Measurements from ENCODE around the gene SLC27A1.

Gene SLC27A1

DNA sequence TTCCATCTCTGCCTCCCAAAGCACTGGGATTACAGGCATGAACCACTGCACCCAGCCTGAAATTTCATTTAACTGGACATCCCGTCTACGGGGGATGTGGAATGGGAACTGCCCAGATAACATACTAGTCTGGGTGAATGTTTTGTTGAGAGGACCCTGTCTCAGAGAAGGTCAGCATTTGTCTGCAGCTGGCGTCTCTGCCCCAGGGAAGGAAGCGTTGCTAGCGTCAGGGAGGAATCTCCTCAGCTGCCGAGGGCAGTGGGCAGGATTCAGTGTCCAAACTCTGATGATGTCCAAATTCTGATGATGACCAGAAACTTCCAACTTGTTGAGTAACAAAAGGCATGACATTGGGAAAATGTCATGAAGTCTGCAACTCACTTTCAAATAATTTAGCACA is 12.7 kb upstream of the SLC27A1 start:
- H2BK15ac ChIP-seq (ENCODE audit: low read length), result no peak overlapping the region
- H3K36me3 ChIP-seq (replicated peaks in 1 of 2; ENCODE audit: control insufficient read depth in 2 of 2, insufficient read depth in 2 of 2, low read length in 2 of 2), result no peaks in the 10 kb centered on the region
- peaks cover 5 to 7% of the 10 kb centered on the region in 2 donors for H3K4me1 ChIP-seq (ENCODE audit: control insufficient read depth in 2 of 2, insufficient read depth in 1 of 2, low read depth in 1 of 2, low read length in 2 of 2)
- no peak overlapping the region for H3K23ac ChIP-seq (ENCODE audit: low read depth, low read length, poor library complexity)
- no peak overlapping the region for H3K4me2 ChIP-seq (ENCODE audit: insufficient read depth, low read length, poor library complexity, severe bottlenecking)
- no peak overlapping the region for H3K27ac ChIP-seq (replicated peaks; ENCODE audit: low read length)
- peaks cover 7 to 50% (median 26%) of the 10 kb centered on the region in 3 experiments for H3K27me3 ChIP-seq (ENCODE audit: control insufficient read depth in 3 of 3, insufficient read depth in 3 of 3, low read depth in 1 of 3, low read length in 3 of 3)
- H4K91ac ChIP-seq (ENCODE audit: low read depth, low read length, poor library complexity), result no peak overlapping the region
- H3K4me3 ChIP-seq (ENCODE audit: low read length in 2 of 2), result no peak overlapping the region
- no peak overlapping the region for H2AK5ac ChIP-seq (ENCODE audit: low read depth, low read length)
- no peak overlapping the region for H2BK5ac ChIP-seq (ENCODE audit: low read length)
- no peak overlapping the region for H3K9ac ChIP-seq (ENCODE audit: low read depth, low read length, poor library complexity)
- no peak overlapping the region for H2BK12ac ChIP-seq (ENCODE audit: low read length)
- DNase-seq (ENCODE audit: low spot score), result no peak
- H2AFZ ChIP-seq (ENCODE audit: low read length), result no peak overlapping the region
- WGBS, 2 donors (ENCODE audit: extremely low coverage in 2 of 2, insufficient read length in 2 of 2, insufficient replicate concordance in 1 of 2), result no CpG with 5 or more reads among the region's 6 CpGs
- no peaks in the 10 kb centered on the region for H3K79me1 ChIP-seq (ENCODE audit: low read depth, low read length)
- H3K14ac ChIP-seq (ENCODE audit: low read length), result no peak overlapping the region
- H4K8ac ChIP-seq (ENCODE audit: low read depth, low read length), result no peak overlapping the region
- no peaks in the 10 kb centered on the region for H3K9me3 ChIP-seq (replicated peaks in 1 of 2; ENCODE audit: control insufficient read depth in 2 of 2, insufficient read depth in 1 of 2, low read depth in 1 of 2, low read length in 2 of 2)
- no peak overlapping the region for H3K4ac ChIP-seq (ENCODE audit: low read length)
- no peak overlapping the region for H2BK120ac ChIP-seq (ENCODE audit: low read depth, low read length)
- H3K18ac ChIP-seq (ENCODE audit: low read length), result no peak overlapping the region

DNA sequence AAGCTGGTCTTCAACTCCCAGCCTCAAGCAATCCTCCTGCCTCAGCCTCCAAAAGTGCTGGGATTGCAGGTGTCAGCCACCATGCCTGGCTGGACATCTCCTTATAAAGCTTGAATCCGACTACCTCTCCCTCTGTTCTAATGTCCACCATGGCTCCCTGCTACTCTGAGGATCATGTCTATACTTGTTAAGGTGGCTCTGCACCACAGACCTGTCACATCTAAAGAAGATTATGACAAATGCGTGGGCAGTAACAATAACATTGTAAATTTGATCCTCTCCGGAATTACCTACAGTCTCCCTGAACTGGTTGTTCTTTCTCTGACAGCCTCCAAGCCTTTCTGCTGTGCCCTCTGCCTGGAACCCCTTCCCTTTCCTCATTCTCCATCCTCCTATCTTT is 11.4 kb upstream of the SLC27A1 start:
- H3K27me3 ChIP-seq (ENCODE audit: control insufficient read depth in 3 of 3, insufficient read depth in 3 of 3, low read depth in 1 of 3, low read length in 3 of 3), result peaks cover 7 to 50% (median 26%) of the 10 kb centered on the region in 3 experiments
- no peak overlapping the region for H3K27ac ChIP-seq (replicated peaks; ENCODE audit: low read length)
- no peak overlapping the region for H3K18ac ChIP-seq (ENCODE audit: low read length)
- H2BK120ac ChIP-seq (ENCODE audit: low read depth, low read length), result no peak overlapping the region
- no peak overlapping the region for H3K9ac ChIP-seq (ENCODE audit: low read depth, low read length, poor library complexity)
- H3K9me3 ChIP-seq (replicated peaks in 1 of 2; ENCODE audit: control insufficient read depth in 2 of 2, insufficient read depth in 1 of 2, low read depth in 1 of 2, low read length in 2 of 2), result no peaks in the 10 kb centered on the region
- H3K14ac ChIP-seq (ENCODE audit: low read length), result no peak overlapping the region
- no peak for DNase-seq (ENCODE audit: low spot score)
- no peaks in the 10 kb centered on the region for H3K79me1 ChIP-seq (ENCODE audit: low read depth, low read length)
- no CpG with 5 or more reads among the region's 3 CpGs for WGBS, 2 donors (ENCODE audit: extremely low coverage in 2 of 2, insufficient read length in 2 of 2, insufficient replicate concordance in 1 of 2)
- no peak overlapping the region for H2AFZ ChIP-seq (ENCODE audit: low read length)
- H3K4me2 ChIP-seq (ENCODE audit: insufficient read depth, low read length, poor library complexity, severe bottlenecking), result no peak overlapping the region
- H2AK5ac ChIP-seq (ENCODE audit: low read depth, low read length), result no peak overlapping the region
- H3K36me3 ChIP-seq (replicated peaks in 1 of 2; ENCODE audit: control insufficient read depth in 2 of 2, insufficient read depth in 2 of 2, low read length in 2 of 2), result no peaks in the 10 kb centered on the region
- H3K4ac ChIP-seq (ENCODE audit: low read length), result no peak overlapping the region
- H2BK15ac ChIP-seq (ENCODE audit: low read length), result no peak overlapping the region
- no peak overlapping the region for H3K4me3 ChIP-seq (ENCODE audit: low read length in 2 of 2)
- H3K23ac ChIP-seq (ENCODE audit: low read depth, low read length, poor library complexity), result no peak overlapping the region
- H3K4me1 ChIP-seq (ENCODE audit: control insufficient read depth in 2 of 2, insufficient read depth in 1 of 2, low read depth in 1 of 2, low read length in 2 of 2), result peaks cover 5 to 7% of the 10 kb centered on the region in 2 donors
- H2BK12ac ChIP-seq (ENCODE audit: low read length), result no peak overlapping the region
- H4K91ac ChIP-seq (ENCODE audit: low read depth, low read length, poor library complexity), result no peak overlapping the region
- no peak overlapping the region for H4K8ac ChIP-seq (ENCODE audit: low read depth, low read length)
- no peak overlapping the region for H2BK5ac ChIP-seq (ENCODE audit: low read length)

DNA sequence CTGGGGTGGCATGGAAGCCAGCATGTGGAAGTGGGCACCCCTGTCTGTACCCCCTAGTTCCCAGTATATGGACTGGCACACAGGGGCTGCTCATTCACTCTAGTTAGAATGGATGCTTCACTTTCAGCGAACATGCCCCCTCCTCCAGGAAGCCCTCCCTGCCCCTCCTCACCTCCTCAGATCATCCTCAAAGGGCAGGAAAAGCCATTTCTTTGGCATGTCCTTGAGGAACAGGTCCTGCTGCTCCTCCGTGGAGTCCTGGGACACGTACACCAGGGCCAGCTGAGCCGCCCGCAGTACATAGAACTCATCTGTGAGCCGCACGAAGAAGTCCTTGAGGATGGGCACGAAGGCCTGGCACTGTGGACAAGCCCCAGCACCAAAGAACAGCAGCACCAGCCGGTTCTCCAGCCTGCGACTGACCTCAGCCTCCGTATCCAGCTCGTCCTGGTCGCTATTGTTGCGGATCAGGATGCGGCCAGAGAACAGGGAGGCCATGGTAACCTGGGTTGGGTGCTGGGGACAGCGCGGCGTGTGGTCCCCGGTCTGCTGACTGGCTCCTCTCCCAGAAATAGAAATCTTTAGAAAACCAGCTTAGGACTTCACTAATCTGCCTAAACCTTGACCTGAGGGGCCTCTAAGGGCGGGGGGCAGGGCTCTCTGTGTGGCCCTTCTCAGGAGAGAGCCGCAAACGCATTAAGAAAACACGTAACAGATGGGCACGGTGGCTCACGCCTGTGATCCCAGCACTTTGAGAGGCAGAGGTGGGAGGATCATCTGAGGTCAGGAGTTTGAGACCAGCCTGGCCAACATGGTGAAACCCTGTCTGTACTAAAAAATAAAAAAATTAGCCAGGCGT is 9.7 kb upstream of the SLC27A1 start, which contains the start of gene NXNL1:
NXNL1 (minus strand) TSS at position 555 of the 859 bp plus-strand sequence; CDS start at position 498, 57 bp downstream.
- Histone ChIP-seq H3K4me1 (ENCODE audit: control insufficient read depth in 2 of 2, insufficient read depth in 1 of 2, low read depth in 1 of 2, low read length in 2 of 2) (peaks cover 0 to 2% of the 10 kb centered on the region in 2 donors), H3K23ac (ENCODE audit: low read depth, low read length, poor library complexity) (peak within 1 kb of the TSS; percentile 2), H2BK120ac (ENCODE audit: low read depth, low read length) (no peak within 1 kb of the TSS), H4K8ac (ENCODE audit: low read depth, low read length) (no peak within 1 kb of the TSS), H3K4ac (ENCODE audit: low read length) (no peak within 1 kb of the TSS), H2AK5ac (ENCODE audit: low read depth, low read length) (peak within 1 kb of the TSS; percentile 10), H3K27ac (replicated peaks; ENCODE audit: low read length) (no peak within 1 kb of the TSS), H3K4me2 (ENCODE audit: insufficient read depth, low read length, poor library complexity, severe bottlenecking) (no peak within 1 kb of the TSS), H4K91ac (ENCODE audit: low read depth, low read length, poor library complexity) (no peak within 1 kb of the TSS), H3K14ac (ENCODE audit: low read length) (peak within 1 kb of the TSS; percentile 4), H2BK15ac (ENCODE audit: low read length) (no peak within 1 kb of the TSS), H3K9me3 (replicated peaks in 1 of 2; ENCODE audit: control insufficient read depth in 2 of 2, insufficient read depth in 1 of 2, low read depth in 1 of 2, low read length in 2 of 2) (no peaks in the 10 kb centered on the region), H2BK5ac (ENCODE audit: low read length) (no peak within 1 kb of the TSS), H3K4me3 (ENCODE audit: low read length in 2 of 2) (no peak within 1 kb of the TSS), H3K79me1 (ENCODE audit: low read depth, low read length) (no peaks in the 10 kb centered on the region), H2AFZ (ENCODE audit: low read length) (no peak within 1 kb of the TSS), H3K18ac (ENCODE audit: low read length) (peak within 1 kb of the TSS; percentile 38), H2BK12ac (ENCODE audit: low read length) (peak within 1 kb of the TSS; percentile 24), H3K36me3 (replicated peaks in 1 of 2; ENCODE audit: control insufficient read depth in 2 of 2, insufficient read depth in 2 of 2, low read length in 2 of 2) (no peaks in the 10 kb centered on the region), H3K27me3 (ENCODE audit: control insufficient read depth in 3 of 3, insufficient read depth in 3 of 3, low read depth in 1 of 3, low read length in 3 of 3) (peaks cover 4 to 39% (median 13%) of the 10 kb centered on the region in 3 experiments), H3K9ac (ENCODE audit: low read depth, low read length, poor library complexity) (no peak within 1 kb of the TSS)
- no peak for DNase-seq (ENCODE audit: low spot score)
- no CpG with 5 or more reads among the region's 26 CpGs for WGBS, 2 donors (ENCODE audit: extremely low coverage in 2 of 2, insufficient read length in 2 of 2, insufficient replicate concordance in 1 of 2)

- no peak overlapping the region for H4K8ac ChIP-seq (ENCODE audit: low read depth, low read length)
- H3K9me3 ChIP-seq (replicated peaks in 1 of 2; ENCODE audit: control insufficient read depth in 2 of 2, insufficient read depth in 1 of 2, low read depth in 1 of 2, low read length in 2 of 2), result no peaks in the 10 kb centered on the region
- H3K4me1 ChIP-seq (ENCODE audit: control insufficient read depth in 2 of 2, insufficient read depth in 1 of 2, low read depth in 1 of 2, low read length in 2 of 2), result peaks cover 14 to 16% of the 10 kb centered on the region in 2 donors
- no peak overlapping the region for H2AFZ ChIP-seq (ENCODE audit: low read length)
- H2BK5ac ChIP-seq (ENCODE audit: low read length), result no peak overlapping the region
- no peak overlapping the region for H3K27ac ChIP-seq (replicated peaks; ENCODE audit: low read length)
- H3K36me3 ChIP-seq (replicated peaks in 1 of 2; ENCODE audit: control insufficient read depth in 2 of 2, insufficient read depth in 2 of 2, low read length in 2 of 2), result no peaks in the 10 kb centered on the region
- no peak overlapping the region for H2BK12ac ChIP-seq (ENCODE audit: low read length)
- no peak overlapping the region for H2AK5ac ChIP-seq (ENCODE audit: low read depth, low read length)
- DNase-seq (ENCODE audit: low spot score), result no peak
- no peak overlapping the region for H3K4ac ChIP-seq (ENCODE audit: low read length)
- H2BK120ac ChIP-seq (ENCODE audit: low read depth, low read length), result no peak overlapping the region
- no peaks in the 10 kb centered on the region for H3K79me1 ChIP-seq (ENCODE audit: low read depth, low read length)
- no peak overlapping the region for H4K91ac ChIP-seq (ENCODE audit: low read depth, low read length, poor library complexity)
- no peak overlapping the region for H3K9ac ChIP-seq (ENCODE audit: low read depth, low read length, poor library complexity)
- no peak overlapping the region for H3K4me3 ChIP-seq (ENCODE audit: low read length in 2 of 2)
- H3K4me2 ChIP-seq (ENCODE audit: insufficient read depth, low read length, poor library complexity, severe bottlenecking), result no peak overlapping the region
- H3K18ac ChIP-seq (ENCODE audit: low read length), result no peak overlapping the region
- WGBS, 2 donors (ENCODE audit: extremely low coverage in 2 of 2, insufficient read length in 2 of 2, insufficient replicate concordance in 1 of 2), result no CpG with 5 or more reads among the region's 6 CpGs
- no peak overlapping the region for H2BK15ac ChIP-seq (ENCODE audit: low read length)
- H3K23ac ChIP-seq (ENCODE audit: low read depth, low read length, poor library complexity), result no peak overlapping the region
- peaks cover 0 to 11% (median 0%) of the 10 kb centered on the region in 3 experiments for H3K27me3 ChIP-seq (ENCODE audit: control insufficient read depth in 3 of 3, insufficient read depth in 3 of 3, low read depth in 1 of 3, low read length in 3 of 3)
- no peak overlapping the region for H3K14ac ChIP-seq (ENCODE audit: low read length)
Measured at GRCh38 chr19:17466487-17466850, 3.9 kb upstream of the SLC27A1 start.

Measured in neuronal stem cell (in vitro differentiated cells).